Measurements from ENCODE around the gene ZNF79. TPM values are rescaled to one million over a fixed set of nuclear protein-coding genes. Genes with fewer than 3 reads are reported as not detected.
A peak's percentile ranks its signal among the peaks of the same experiment; 100 is the strongest.

The ZNF79 gene
- total and polyA plus RNA-seq, 2 experiments from 2014 or later: 2.2 to 6.3 TPM

- TF ChIP-seq REST (IDR thresholded peaks at IDR 0.05; ENCODE audit: unreplicated experiment): no peak
Observed at GRCh38 chr9:127419348-127419747, 4.8 kb upstream of the ZNF79 start (continued).

GRCh38 chr9:127421057-127421456 is 3.1 kb upstream of the ZNF79 start:
- Histone ChIP-seq H3K27me3 (ENCODE audit: insufficient read depth) (no peaks in the 10 kb centered on the region), H3K9me2 (ENCODE audit: insufficient read depth) (no peaks in the 10 kb centered on the region), H4K20me1 (replicated peaks; ENCODE audit: insufficient read depth) (no peaks in the 10 kb centered on the region; the same call in none of the 2 replicates), H3K4me1 (ENCODE audit: insufficient read depth) (peaks cover 12% of the 10 kb centered on the region), H2AFZ (no peak overlapping the region), H3F3A (replicated peaks; ENCODE audit: low read depth) (0 out of 2 replicates have a peak, but pooled peaks cover 6% of the 10 kb centered on the region), H3K79me2 (replicated peaks; ENCODE audit: insufficient read depth) (peaks cover 20% of the 10 kb centered on the region), H3K4me3 (no peak overlapping the region), H3K36me3 (ENCODE audit: insufficient read depth) (no peaks in the 10 kb centered on the region), H3K27ac (ENCODE audit: low read depth) (no peak overlapping the region), H3K4me2 (no peak overlapping the region)
- Mint-ChIP-seq H3K4me1 (peaks cover 34% of the 10 kb centered on the region), H3K27me3 (ENCODE audit: insufficient read depth, low read depth, poor library complexity) (peaks cover 21% of the 10 kb centered on the region), H3K9me3 (no peaks in the 10 kb centered on the region), H3K4me3 (no peak overlapping the region), H3K36me3 (ENCODE audit: low read depth) (no peaks in the 10 kb centered on the region; the same call in 2 of the 3 replicates), H3K27ac (no peak overlapping the region)
- no peak for TF ChIP-seq EZH2phosphoT487 (IDR thresholded peaks at IDR 0.05; ENCODE audit: unreplicated experiment)
- TF ChIP-seq JUNB (IDR thresholded peaks at IDR 0.05; ENCODE audit: unreplicated experiment): no peak
- no peak for ATAC-seq
- DNase-seq (ENCODE audit: low spot score): no peak

- DNase-seq (ENCODE audit: low spot score) (no peak), ATAC-seq (no peak)
- Mint-ChIP-seq H3K27me3 (ENCODE audit: insufficient read depth, low read depth, poor library complexity) (peaks cover 19% of the 10 kb centered on the region), H3K4me1 (peaks cover 34% of the 10 kb centered on the region), H3K27ac (no peak overlapping the region), H3K9me3 (no peaks in the 10 kb centered on the region), H3K4me3 (no peak overlapping the region), H3K36me3 (ENCODE audit: low read depth) (no peaks in the 10 kb centered on the region; the same call in 2 of the 3 replicates)
- H3K27ac ChIP-seq (ENCODE audit: low read depth): no peak overlapping the region
- no peaks in the 10 kb centered on the region for H3K36me3 ChIP-seq (ENCODE audit: insufficient read depth)
- H3K79me2 ChIP-seq (replicated peaks; ENCODE audit: insufficient read depth): peaks cover 31% of the 10 kb centered on the region
- H3K4me1 ChIP-seq (ENCODE audit: insufficient read depth): peaks cover 12% of the 10 kb centered on the region
- H3K9me2 ChIP-seq (ENCODE audit: insufficient read depth): no peaks in the 10 kb centered on the region
- peak overlapping the region; percentile 95; the same call in 1 of the 2 replicates for H3K4me3 ChIP-seq
- 0 out of 2 replicates have a peak, but pooled peaks cover 9% of the 10 kb centered on the region for H3F3A ChIP-seq (replicated peaks; ENCODE audit: low read depth)
- H3K4me2 ChIP-seq: no peak overlapping the region; the same call in 1 of the 2 replicates
- no peaks in the 10 kb centered on the region for H3K27me3 ChIP-seq (ENCODE audit: insufficient read depth)
- no peaks in the 10 kb centered on the region; the same call in none of the 2 replicates for H4K20me1 ChIP-seq (replicated peaks; ENCODE audit: insufficient read depth)
- H2AFZ ChIP-seq: no peak overlapping the region
- TF ChIP-seq JUNB (IDR thresholded peaks at IDR 0.05; ENCODE audit: unreplicated experiment): no peak
- no peak for TF ChIP-seq CREB1 (CRISPR knock-in tag; IDR thresholded peaks at IDR 0.05; ENCODE audit: low read depth)
- no peak for TF ChIP-seq ETS1 (IDR thresholded peaks at IDR 0.05)
- TF ChIP-seq ZNF114 (CRISPR knock-in tag; IDR thresholded peaks at IDR 0.05): no peak
- no peak for TF ChIP-seq STAT1 (IDR thresholded peaks at IDR 0.05; ENCODE audit: unreplicated experiment)
- no peak for TF ChIP-seq ZNF331 (CRISPR knock-in tag; IDR thresholded peaks at IDR 0.05; ENCODE audit: low read depth)
- TF ChIP-seq EZH2 (IDR thresholded peaks at IDR 0.05; ENCODE audit: low read depth, unreplicated experiment): no peak
- TF ChIP-seq CTCF (conservative IDR thresholded peaks at IDR 0.05; ENCODE audit: low read depth in 2 of 2): no peak
- TF ChIP-seq NANOG (IDR thresholded peaks at IDR 0.05; ENCODE audit: borderline replicate concordance): no peak
Observed at GRCh38 chr9:127422133-127422782, 1.9 kb upstream of the ZNF79 start.

All from GM23338 (cell line).